Mammary epithelial cell (primary cell): ENCODE measurements around the gene PHLPP1.

Experiments
- CTCF ChIP-seq, 2 donors: IDR thresholded peaks in 1 of 2; conservative IDR thresholded peaks in 1 of 2; 2 replicates each; pipeline ENCODE4 v1.5.1; 2011 to 2012; ENCODE audit warnings: inconsistent platforms in 2 of 2, low read length in 2 of 2, mild to moderate bottlenecking in 2 of 2, control low read depth in 1 of 2, low read depth in 1 of 2; ENCODE audit not compliant: insufficient read depth in 1 of 2; ENCODE audit errors: extremely low read depth in 1 of 2
- EZH2 ChIP-seq: IDR thresholded peaks from 2 replicates; pipeline ENCODE4 v1.6.1; 2012; ENCODE audit warnings: low read length, inconsistent platforms, borderline replicate concordance

DNA sequence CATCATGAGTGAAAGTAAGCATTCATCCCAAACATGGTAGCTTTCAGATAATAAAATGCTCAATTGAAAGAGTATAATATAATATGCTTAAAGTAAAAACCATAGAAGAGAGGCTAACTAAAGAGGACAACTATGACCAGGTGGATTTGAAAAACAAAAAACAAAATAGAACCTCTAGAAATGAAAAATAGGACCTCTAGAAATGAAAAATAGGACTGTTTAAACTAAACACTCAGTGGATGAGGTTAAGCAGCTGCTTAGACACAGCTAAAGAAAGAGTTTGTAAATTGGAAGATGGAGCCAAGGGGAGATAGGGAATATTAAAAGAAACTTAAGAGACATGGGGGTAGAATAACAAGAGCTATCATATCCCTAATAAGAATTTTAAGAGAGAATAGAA, 302.6 kb downstream of the PHLPP1 start:
- TF ChIP-seq EZH2 (no peak), CTCF (conservative IDR thresholded peaks at IDR 0.05 in 1 of 2, IDR thresholded peaks at IDR 0.05 in 1 of 2; ENCODE audit: extremely low read depth in 1 of 2, insufficient read depth in 1 of 2, low read depth in 1 of 2, low read length in 2 of 2) (no peak)
